OCI-LY3 (cell line): ENCODE measurements around the gene CNGA4.
"Not testable (repeated sequence)": the region's sequence is repeated elsewhere in the genome, so short reads cannot be mapped to it uniquely, and the experiment has no call there.

ENCODE experiments used
- H2AFZ ChIP-seq: fragments of 200-600, 300-600 bp; shearing (Covaris generic); 2 replicates; pipeline ENCODE4 v1.6.0; 2014; ENCODE audit warnings: antibody characterized with exemption, low read depth, low read length
- H3K27ac ChIP-seq: fragments of 200-600, 300-600 bp; sonication (generic); 2 replicates; pipeline ENCODE4 v1.5.1; 2014; ENCODE audit warnings: mild to moderate bottlenecking, low read length, moderate library complexity, mixed read lengths
- H3K27me3 ChIP-seq: fragments of 200-600, 300-600 bp; sonication (generic); 2 replicates; pipeline ENCODE4 v1.6.1; 2014; ENCODE audit warnings: low read depth, low read length, mixed read lengths
- H3K36me3 ChIP-seq: fragments of 200-600, 300-600 bp; sonication (generic); replicated peaks from 2 replicates; pipeline ENCODE3; 2014; ENCODE audit warnings: low read depth, low read length, mixed read lengths
- H3K4me1 ChIP-seq: fragments of 300-600, 200-600 bp; sonication (generic); 2 replicates; pipeline ENCODE4 v1.6.1; 2014; ENCODE audit warnings: low read length, mixed read lengths
- H3K4me2 ChIP-seq: fragments of 200-600, 300-600 bp; sonication (generic); 2 replicates; pipeline ENCODE4 v1.6.1; 2014; ENCODE audit warnings: low read length, mixed read lengths
- H3K4me3 ChIP-seq: fragments of 300-600, 200-600 bp; sonication (generic); 2 replicates; pipeline ENCODE4 v1.5.1; 2014; ENCODE audit warnings: antibody characterized with exemption, mild to moderate bottlenecking, low read length, moderate library complexity
- H3K79me2 ChIP-seq: fragments of 300-600, 200-600 bp; shearing (Covaris generic); 2 replicates; pipeline ENCODE4 v1.6.1; 2014; ENCODE audit warnings: mild to moderate bottlenecking, low read length, mixed read lengths
- H3K9ac ChIP-seq: fragments of 300-600, 200-600 bp; shearing (Covaris generic); 2 replicates; pipeline ENCODE4 v1.6.0; 2014; ENCODE audit warnings: mild to moderate bottlenecking, low read length, moderate library complexity
- H3K9me3 ChIP-seq: fragments of 200-600, 300-600 bp; shearing (Covaris generic); 2 replicates; pipeline ENCODE4 v1.6.1; 2014; ENCODE audit warnings: low read length, mixed read lengths; ENCODE audit not compliant: insufficient read depth
- H4K20me1 ChIP-seq: fragments of 200-600, 300-600 bp; sonication (generic); 2 replicates; pipeline ENCODE4 v1.6.1; 2016; ENCODE audit warnings: low read length, mixed read lengths; ENCODE audit not compliant: insufficient read depth
- CTCF ChIP-seq: fragments of 200-600, 300-600 bp; sonication (generic); IDR thresholded peaks from 2 replicates; pipeline ENCODE4 v1.5.1; 2014; ENCODE audit warnings: antibody characterized with exemption, low read length, low read depth
- EZH2phosphoT487 ChIP-seq: fragments of 200-600 bp; shearing (Covaris generic); IDR thresholded peaks from 2 replicates; pipeline ENCODE4 v1.6.1; 2018; ENCODE audit warnings: antibody characterized with exemption, mixed run types, low read depth

Gene CNGA4

GRCh38 chr11:6273188-6273587 lies 34.3 kb downstream of the CNGA4 start:
- Histone ChIP-seq H3K79me2 (no peaks in the 10 kb centered on the region), H3K36me3 (no peaks in the 10 kb centered on the region), H3K27me3 (peaks cover 15% of the 10 kb centered on the region; the same call in 1 of the 2 replicates), H3K4me3 (no peak overlapping the region), H3K9me3 (no peaks in the 10 kb centered on the region), H3K4me2 (no peak overlapping the region), H3K4me1 (no peaks in the 10 kb centered on the region), H3K27ac (no peak overlapping the region), H2AFZ (no peak overlapping the region), H3K9ac (no peak overlapping the region), H4K20me1 (no peaks in the 10 kb centered on the region)
- TF ChIP-seq CTCF: no peak
- no peak for TF ChIP-seq EZH2phosphoT487

GRCh38 chr11:6280809-6281208 lies 41.9 kb downstream of the CNGA4 start:
- not testable (repeated sequence) for H4K20me1 ChIP-seq, H3K36me3 ChIP-seq, H2AFZ ChIP-seq, H3K27ac ChIP-seq, H3K4me1 ChIP-seq, H3K9ac ChIP-seq, H3K9me3 ChIP-seq, H3K4me2 ChIP-seq, H3K79me2 ChIP-seq, H3K4me3 ChIP-seq
- peaks cover 29% of the 10 kb centered on the region; the same call in 1 of the 2 replicates for H3K27me3 ChIP-seq

GRCh38 chr11:6283453-6284023 lies 44.6 kb downstream of the CNGA4 start:
- Histone ChIP-seq H3K36me3 (no peaks in the 10 kb centered on the region), H3K27ac (no peak overlapping the region), H3K27me3 (peaks cover 43% of the 10 kb centered on the region), H3K9me3 (no peaks in the 10 kb centered on the region), H3K4me3 (no peak overlapping the region), H4K20me1 (no peaks in the 10 kb centered on the region), H3K4me1 (no peaks in the 10 kb centered on the region), H3K79me2 (no peaks in the 10 kb centered on the region), H3K4me2 (no peak overlapping the region), H3K9ac (no peak overlapping the region), H2AFZ (no peak overlapping the region)
- TF ChIP-seq CTCF (no peak), EZH2phosphoT487 (no peak)

GRCh38 chr11:6284250-6284649 lies 45.4 kb downstream of the CNGA4 start:
- no peaks in the 10 kb centered on the region for H3K79me2 ChIP-seq
- TF ChIP-seq CTCF (no peak), EZH2phosphoT487 (no peak)
- no peak overlapping the region for H3K9ac ChIP-seq
- H3K27ac ChIP-seq: no peak overlapping the region
- no peaks in the 10 kb centered on the region for H3K36me3 ChIP-seq
- H3K4me2 ChIP-seq: no peak overlapping the region
- peaks cover 45% of the 10 kb centered on the region for H3K27me3 ChIP-seq
- H3K9me3 ChIP-seq: no peaks in the 10 kb centered on the region
- no peak overlapping the region for H3K4me3 ChIP-seq
- H2AFZ ChIP-seq: no peak overlapping the region
- H4K20me1 ChIP-seq: no peaks in the 10 kb centered on the region
- H3K4me1 ChIP-seq: no peaks in the 10 kb centered on the region

- Histone ChIP-seq H3K36me3 (no peaks in the 10 kb centered on the region), H3K4me1 (no peaks in the 10 kb centered on the region), H3K4me3 (no peak overlapping the region), H4K20me1 (no peaks in the 10 kb centered on the region), H3K9me3 (no peaks in the 10 kb centered on the region), H2AFZ (no peak overlapping the region), H3K9ac (no peak overlapping the region), H3K4me2 (no peak overlapping the region), H3K79me2 (no peaks in the 10 kb centered on the region), H3K27me3 (peaks cover 52% of the 10 kb centered on the region), H3K27ac (no peak overlapping the region)
- TF ChIP-seq EZH2phosphoT487: no peak
- no peak for TF ChIP-seq CTCF
Observed at GRCh38 chr11:6285019-6285418, 46.1 kb downstream of the CNGA4 start.
